GM18867 (cell line): Measurements from ENCODE around the gene RGS12.
"Not testable (repeated sequence)": the region's sequence is repeated elsewhere in the genome, so short reads cannot be mapped to it uniquely, and the experiment has no call there.

Experiments
- ATAC-seq: cut with Tn5 transposase; IDR thresholded peaks from one replicate; pipeline ENCODE4 v1.9.1; 2021; ENCODE audit warnings: mild to moderate bottlenecking, moderate library complexity; ENCODE audit not compliant: unreplicated experiment

RGS12 gene

DNA sequence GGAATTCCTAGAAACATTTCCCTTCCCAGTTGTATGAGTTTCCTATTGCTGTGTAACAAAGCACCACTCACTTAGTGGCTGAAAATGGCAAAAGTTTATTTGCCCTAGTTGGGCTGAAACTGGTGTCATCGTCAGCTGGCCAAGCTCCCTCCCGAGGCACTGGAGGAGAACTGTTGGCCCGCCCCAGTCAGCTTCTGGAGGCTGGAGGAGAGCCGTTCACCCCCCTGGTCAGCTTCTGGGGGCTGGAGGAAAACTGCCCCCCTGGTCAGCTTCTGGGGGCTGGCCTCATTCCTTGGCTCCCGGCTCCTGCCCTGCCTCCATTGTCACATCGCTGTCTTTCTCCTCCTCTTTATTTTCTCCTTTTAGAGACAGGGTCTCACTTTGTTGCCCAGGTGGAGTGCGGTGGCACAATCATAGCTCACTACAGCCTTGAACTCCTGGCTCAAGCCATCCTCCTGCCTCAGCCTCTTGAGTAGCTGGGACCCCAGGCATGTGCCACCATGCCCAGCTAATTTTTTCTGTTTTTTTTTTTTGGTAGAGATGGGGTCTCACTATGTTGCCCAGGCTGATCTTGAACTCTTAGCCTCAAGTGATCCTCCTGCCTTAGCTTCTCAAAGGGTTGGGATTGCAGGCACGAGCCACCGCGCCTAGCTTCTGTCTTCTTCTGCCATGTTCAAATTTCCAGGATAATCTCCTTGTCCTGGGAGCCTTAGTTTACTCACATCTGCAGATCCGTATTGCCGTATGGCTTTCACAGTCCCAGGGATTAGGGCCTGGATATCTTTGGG is 3.2 kb downstream of the RGS12 start:
- ATAC-seq: no peak

DNA sequence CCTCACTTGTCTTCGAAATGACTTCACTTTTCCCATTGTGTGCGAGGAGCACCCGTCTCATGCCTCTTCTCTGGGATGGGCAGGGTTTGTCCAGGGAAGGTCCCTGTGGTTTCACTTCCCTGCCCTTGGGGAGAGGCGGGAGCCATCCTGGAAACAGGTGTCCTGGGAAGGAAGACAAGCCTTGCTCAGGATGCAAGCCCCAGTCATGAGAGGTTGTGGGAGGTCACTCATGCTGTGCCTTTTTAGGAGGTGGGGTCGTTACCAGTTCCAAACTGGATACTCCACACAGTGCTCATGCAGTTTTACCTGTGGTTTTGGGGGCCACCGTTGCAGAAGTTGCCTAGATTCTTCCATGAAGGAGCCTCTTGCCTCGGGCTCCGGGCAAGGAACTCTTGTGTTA is 3.8 kb downstream of the RGS12 start:
- ATAC-seq: no peak

DNA sequence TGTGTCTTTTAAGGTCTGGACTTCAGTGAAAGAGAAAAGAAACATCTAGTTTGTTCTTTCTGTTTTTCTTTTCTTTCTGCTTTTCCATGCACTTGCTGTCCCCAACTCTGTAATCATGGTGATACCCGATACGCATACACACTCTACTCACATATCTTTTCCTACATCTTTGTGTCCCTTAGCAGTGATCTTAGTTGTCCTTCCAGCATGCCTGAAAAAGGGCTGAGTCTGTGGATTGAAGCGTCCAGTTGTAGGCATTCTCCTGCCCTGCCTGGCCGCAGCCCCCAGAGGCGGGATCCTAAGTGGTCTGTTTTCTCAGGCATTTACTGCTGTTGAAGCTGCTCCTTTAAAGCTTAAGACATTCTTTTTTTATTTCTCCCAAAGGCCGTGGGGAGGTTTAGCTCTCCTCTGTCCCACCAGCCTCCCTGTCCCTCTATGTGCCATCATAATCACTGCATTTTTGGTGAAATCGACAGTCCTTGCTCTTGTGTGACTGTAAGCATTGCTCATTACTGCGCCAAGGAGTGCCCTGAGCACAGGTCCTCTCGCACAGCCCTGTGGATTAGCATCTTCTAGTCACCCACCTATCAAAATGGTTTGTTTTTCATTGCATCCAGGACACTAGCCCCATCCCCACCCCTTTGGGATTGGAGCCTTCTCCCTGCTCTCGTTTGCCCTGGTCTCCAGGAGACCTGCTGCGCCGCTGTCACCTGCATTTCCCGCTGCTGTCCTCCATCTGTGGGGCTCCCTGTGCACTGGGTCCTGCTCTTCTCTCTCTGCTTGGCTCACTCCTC is 4.4 kb downstream of the RGS12 start:
- no peak for ATAC-seq

DNA sequence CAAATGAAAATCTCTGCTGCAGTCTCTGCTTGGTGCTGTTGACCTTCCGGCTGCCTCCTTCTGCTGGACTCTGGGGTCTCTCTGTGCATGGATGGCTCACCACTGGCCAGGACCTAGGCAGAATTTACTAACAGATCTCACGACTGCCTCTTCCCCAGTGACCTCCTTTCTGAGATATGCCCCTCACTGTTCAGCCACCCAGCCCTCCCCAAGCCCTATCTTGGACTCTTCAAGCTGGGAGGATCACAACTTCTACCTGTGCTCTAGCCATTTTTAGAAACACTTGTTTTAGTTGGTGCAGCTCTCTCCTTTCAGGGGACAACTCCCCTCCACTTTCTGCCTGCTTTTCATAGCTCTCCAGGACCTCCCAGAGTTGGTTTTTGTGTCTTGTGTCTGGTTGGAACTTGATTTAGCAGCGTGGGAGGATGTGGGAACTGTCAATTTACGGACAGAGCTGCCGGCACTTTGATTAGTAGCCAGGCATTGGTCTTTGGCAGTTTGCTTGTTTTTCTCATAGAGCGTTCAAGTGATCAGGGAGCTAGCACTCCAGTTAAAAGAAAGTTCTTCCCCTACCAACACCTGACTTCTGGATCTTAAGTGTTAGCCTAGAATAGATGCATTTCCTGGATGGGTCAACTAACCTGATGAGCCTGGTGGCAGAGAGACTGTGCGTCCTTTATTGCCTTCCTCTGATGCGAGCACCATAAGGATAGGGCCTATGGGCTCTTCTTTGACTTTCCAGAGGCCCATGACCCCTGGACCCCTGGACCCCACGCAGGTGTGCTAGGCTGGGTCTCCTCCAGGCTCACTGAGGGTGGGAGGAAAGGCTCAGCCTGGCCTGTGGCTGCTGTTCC is 6.5 kb downstream of the RGS12 start:
- ATAC-seq: no peak

DNA sequence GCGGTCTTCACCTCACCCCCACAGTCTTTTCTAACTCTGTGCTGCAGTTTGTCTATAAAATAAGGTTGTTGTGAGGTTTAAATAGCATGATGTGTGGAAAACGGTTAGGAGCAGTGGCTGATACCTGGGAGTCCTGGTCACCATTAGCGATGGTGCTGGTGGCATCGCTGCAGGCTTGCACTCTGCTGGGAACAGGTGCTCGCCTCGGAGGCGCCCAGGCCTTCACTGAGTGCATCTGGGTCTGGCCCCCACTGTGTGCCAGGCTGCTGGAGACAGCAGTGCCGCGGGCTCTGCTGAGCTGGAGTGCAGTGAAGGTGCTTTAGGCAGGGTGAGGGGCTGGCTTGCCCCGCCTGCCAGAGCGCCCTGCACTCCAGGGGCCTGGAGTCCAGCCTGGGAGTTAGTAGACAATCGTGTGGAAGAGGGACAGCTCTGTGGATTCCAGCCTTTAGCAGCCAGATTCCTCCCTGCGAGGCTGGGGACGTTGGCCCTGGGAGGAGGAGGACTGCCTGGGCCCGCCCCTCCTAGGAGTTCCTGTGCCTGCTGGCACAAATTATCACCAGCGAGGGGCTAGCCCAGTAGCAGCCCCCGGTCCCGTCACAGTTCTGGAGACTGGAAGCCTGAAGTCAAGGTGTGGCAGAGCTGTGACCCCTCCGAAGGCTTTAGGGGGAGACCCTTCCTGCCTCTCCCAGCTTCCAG is 7.3 kb downstream of the RGS12 start:
- ATAC-seq: no peak

DNA sequence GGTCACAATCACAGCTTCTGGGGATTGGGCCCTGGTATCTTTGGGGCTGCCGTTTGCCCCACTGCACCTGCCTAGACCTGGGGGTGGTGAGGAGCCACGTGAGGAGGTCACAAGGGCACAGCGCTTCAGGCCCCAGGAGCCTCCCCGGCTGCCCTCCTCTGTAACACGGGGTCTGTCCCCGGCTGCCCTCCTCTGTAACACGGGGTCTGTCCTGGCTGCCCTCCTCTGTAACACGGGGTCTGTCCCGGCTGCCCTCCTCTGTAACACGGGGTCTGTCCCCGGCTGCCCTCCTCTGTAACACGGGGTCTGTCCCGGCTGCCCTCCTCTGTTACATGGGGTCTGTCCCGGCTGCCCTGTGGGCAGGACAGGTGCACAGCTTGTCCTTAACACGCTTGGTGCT is 8.1 kb downstream of the RGS12 start:
- ATAC-seq: not testable (repeated sequence)

DNA sequence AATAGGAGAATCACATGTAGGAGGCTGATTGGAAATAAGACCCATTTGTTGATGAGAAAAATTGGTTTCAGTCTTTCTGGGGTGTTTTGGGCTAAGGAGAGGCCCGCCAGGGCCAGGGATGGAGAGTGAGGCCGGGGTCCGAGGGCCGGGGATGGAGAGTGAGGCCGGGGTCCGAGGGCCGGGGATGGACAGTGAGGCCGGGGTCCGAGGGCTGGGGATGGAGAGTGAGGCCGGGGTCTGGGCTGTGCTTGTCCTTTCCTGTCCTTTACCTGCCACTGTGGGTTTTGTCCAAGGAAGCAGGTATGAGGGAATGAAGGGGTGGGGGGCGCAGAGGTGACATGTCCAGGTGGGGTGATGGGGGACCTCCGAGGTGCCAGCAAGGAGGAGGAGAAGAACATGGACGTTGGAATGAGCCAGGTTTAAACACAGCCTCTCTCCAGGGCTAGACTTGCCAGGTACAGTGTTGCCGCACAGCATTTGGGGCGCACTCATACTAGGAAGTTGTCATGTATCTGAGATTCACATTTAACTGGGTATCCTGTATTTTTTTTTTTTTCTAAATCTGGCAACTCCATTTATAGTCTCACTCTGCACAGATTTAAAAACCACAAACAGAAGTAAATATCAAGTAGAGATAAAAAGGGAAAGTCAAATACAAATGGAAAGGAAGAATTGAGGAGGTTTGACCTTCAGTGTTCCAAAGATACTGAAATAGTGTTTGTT is 8.8 kb downstream of the RGS12 start:
- no peak for ATAC-seq

DNA sequence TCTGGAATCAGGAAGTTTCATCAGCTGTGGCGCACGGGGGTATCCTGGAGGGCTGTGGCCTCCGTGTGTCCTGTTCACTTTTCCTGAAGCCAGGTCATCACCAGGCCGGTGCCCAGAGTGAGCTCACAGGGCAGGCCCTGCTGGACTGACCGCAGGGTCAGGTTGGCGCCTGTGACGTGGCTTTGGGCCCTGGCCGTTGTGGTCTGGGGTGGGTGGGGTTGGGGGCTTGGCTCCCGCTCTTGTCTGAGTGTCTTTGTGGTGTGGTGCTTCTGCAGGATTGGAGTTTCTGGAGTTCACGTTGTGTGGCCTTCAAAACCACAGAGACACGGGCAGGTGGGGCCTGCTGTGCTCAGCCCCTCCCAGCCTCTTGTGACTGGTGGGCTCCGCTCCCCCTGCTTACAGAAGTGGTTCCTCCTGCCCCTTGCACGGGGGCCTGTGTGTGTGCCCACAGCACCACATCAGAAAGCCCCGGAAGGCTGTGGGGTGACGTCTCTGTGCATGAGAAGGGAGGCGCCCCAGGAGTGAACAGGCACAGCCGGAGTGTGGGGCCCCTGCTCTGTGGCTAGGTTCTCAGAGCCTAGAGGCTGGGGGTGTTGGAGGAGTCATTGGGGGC is 9.5 kb downstream of the RGS12 start:
- ATAC-seq: no peak

DNA sequence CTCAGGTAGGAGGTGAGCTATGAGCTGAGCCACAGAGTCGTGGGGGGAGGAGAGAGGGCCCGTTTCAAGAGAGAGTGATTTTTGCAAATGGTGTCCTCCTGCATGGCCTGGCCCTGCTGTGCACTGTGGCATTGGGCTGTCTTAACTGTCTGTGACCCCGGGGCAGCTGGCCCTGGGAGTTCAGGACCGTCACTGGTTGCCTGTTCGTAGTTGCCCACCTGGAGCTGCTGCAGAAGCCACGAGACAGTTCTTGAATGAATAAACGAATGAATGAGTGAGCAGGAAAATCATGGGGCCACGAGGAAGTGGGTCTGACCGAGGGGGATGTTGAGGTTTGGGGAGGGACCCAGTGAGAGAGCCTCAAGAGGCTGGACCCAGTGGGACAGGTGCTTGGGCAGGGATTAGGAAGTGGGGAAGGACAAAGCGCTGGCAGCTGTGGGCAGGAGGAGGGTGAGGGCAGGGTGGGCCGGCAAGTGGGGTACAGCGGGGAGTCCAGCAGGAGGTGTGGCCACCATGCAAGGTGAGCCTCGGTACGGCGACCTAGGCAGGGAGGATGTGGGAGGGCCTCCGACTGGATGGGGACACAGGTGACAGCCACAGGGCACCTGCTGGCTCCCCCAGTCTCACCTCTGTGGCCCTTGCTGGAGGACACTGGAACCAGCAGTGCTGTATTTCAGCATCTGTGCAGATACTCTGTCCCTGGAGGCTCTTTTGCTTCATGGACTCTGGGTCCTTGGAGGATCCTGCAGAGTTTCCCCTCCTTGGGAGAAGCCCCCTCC is 10.2 kb downstream of the RGS12 start:
- no peak for ATAC-seq

DNA sequence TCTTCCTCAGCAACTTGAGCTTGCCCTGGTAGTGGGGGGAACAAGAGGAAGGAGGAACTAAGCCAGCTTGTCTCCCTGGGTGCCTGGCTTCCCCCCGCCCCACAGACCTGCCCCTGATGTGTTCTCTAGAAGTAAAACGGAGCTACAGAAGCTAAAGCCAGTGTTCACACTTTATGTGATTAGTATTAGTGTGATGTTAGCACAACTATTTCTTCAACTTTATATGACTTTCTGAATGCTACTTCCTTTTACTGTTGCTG is 10.7 kb downstream of the RGS12 start:
- no peak for ATAC-seq

DNA sequence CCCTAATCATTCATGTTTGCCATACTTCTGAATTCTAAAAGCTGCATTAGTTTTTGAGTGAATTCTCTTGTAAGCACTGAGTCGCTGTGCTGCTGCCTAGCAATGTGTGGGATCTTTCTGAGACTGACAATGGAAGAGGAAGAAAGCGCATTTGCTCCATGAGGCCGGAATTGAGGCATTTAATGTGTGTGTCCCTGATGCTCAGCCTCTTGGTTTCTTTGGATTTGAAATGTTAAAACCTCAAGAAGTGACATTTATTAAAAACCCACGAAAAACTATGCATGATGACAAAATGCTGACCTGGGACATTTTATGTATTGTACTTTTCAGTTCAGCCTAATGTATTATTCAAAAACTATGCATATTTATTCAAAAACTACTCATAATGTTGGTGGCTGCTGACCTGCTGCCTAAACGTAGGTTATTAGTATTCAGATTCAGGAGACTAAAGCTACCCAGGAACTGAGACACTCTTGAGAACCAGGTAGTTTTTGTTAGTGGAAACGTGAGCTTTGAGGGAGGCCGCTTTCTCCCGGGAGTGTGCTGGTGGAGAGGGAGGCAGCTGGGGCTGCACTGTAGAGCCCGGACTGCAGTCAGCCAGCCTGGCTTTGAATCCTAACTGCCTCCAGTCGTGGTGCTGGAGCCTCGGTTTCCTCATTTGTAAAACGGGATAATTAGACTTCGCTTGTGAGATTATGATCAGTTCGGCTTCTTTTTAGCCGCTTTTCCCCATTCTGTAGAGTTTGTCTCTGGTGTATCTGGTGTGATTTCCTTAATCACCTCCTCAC is 11.3 kb downstream of the RGS12 start:
- ATAC-seq: no peak

DNA sequence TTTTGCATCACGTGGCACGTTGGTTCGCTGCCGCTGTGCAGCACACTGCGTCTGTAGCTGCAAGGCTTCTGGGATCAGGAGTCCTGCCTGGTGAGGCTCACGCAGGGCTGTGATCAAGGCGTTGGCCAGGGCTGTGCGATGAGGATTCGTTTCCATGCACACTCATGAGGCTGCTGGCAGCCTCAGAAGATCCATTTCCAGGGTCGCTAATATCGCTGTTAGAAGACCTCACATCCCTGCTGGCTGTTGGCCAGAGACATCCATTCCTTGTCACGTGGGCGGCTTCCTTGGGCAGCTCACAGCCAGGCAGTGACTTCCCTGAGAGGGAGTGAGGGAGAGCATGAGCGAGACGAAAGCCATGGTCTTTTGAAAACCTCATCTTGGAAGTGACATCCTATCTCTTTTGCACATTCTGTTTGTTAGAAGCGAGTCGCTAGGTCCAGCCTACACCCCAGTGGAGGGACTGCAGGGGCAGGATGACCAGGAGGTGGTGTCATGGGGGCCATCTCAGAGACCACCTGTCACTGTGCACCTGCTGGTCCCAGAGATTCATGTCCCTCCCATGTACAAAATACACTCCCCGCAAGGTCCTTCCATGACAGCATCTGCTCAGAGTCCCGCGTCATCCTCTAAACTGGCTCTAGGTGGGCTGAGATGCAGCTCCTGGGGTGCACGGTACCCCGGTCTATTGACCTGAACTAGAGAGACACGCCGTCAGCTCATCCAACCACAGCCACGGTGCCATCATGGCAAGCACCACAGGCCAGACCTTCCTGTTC is 12.2 kb downstream of the RGS12 start:
- ATAC-seq: no peak

DNA sequence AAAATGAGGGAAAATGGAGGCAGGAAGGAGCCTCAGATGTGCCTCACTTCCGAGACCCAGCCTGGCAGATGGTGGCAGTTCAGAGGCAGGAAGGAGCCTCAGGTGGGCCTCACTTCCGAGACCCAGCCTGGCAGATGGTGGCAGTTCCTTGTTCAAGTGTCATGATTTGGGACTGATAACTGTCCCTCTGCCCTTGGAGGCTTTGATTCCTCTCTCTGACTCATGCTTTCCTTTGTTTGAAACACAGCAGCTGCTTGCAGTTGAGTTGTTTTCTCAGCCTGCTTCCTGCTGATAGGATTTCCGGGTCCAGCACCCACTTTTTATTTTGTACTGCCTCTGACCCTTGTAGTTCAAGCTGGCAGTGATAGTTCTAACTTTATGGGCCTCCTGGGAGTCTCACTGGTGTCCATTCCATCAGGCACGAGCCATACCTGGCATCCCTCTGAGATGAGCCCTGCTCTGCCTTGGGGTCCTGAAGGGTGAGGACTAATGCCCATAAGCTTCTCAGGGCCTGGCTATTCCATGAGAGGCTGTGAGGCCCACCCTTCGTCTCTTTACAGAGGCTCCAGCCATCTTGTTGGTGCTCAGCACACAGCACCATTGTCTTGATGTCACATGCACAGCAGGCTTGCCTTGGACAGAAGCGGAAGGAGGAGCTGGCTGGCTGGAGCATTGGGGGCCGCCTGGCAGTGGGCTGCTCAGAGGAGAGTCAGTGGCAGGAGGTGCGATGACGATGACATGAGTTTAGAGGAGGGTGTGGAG is 13.0 kb downstream of the RGS12 start:
- no peak for ATAC-seq

DNA sequence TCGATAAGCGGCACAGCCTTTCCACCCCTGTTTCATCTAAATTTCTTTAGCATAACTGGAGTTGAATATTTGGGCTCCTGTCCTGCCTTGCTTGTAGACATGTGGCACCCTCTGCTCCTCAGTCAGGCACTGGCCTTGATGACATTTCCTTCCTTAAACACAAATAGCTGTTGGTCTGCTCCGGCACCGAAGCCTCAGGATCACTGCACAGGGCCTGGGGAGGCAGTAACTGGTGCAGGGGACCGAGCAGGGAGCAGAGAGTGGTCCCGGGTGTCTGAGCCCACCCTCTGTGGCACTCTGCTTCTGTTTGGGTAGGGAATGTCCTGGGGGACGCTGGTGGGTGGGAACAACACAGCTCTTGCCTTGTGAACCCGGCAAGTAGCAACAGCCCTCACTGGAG is 13.6 kb downstream of the RGS12 start:
- ATAC-seq: no peak

DNA sequence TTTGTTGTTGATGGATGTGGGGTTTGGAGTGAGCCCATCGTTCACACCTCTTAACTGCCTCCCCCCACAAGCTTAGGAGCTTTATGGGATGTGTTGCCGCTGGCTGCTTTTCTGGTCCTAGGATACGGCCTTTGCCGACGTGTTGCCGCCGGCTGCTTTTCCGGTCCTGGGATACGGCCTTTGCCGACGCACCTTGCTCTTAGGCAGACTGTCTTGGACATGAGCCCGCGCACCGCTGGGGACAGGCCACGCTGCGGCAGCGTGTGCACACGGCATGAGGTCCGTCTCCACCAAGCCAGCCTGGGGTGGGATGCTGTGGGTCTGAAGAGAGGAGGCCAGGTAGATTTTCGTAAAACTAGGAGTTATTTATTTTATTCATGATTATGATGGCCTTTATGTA is 14.2 kb downstream of the RGS12 start:
- no peak for ATAC-seq

DNA sequence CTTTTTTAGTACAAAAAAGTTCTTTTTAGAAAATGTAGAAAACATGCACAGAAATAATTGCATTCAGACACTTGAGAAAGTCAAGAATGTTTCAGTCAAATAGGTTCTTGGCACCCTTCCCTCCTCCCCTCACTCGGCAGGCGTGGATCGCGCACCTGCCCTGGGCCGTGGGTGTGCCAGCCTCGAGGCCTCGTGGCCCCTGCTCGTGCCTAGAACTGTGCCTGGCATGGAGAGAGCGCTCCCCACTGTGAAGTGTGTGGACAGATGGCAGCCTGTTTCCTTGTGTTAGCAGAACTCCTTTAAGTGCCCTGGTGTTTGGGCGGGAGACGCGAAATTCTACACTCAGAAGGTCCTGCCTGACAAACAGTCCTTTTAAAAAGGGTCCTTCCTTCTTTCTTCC is 14.7 kb downstream of the RGS12 start:
- ATAC-seq: no peak
